Cardiac muscle cell (in vitro differentiated cells and primary cell): ENCODE data around the gene CASP8. TPM values are rescaled to one million over a fixed set of nuclear protein-coding genes. Genes with fewer than 3 reads are reported as not detected.
"Not testable (repeated sequence)": the region's sequence is repeated elsewhere in the genome, so short reads cannot be mapped to it uniquely, and the experiment has no call there.

ENCODE experiments used
- DNase-seq, 2 donors: peaks; one replicate each; pipeline versions ENCODE4 v3.0.0 to v3.0.0-alpha.2; 2010 to 2017; ENCODE audit warnings: low read depth in 1 of 2, low spot score in 1 of 2
- H3K27ac ChIP-seq: fragments of 200-600 bp; sonication (generic); 2 replicates; pipeline ENCODE4 v1.5.1; 2016
- H3K27me3 ChIP-seq: fragments of 200-600 bp; sonication (generic); 2 replicates; pipeline ENCODE4 v1.6.0; 2016; ENCODE audit warnings: control low read depth
- H3K36me3 ChIP-seq: fragments of 200-600 bp; sonication (generic); 2 replicates; pipeline ENCODE4 v1.5.1; 2016; ENCODE audit warnings: control low read depth
- H3K4me1 ChIP-seq: fragments of 200-600 bp; sonication (generic); 2 replicates; pipeline ENCODE4 v1.8.1; 2017; ENCODE audit warnings: low read depth, mild to moderate bottlenecking, mixed run types
- H3K4me3 ChIP-seq: fragments of 200-600 bp; sonication (generic); 2 replicates; pipeline ENCODE4 v1.5.1; 2016; ENCODE audit warnings: mild to moderate bottlenecking
- H3K9me3 ChIP-seq: fragments of 200-600 bp; sonication (generic); 2 replicates; pipeline ENCODE4 v1.5.1; 2017; ENCODE audit warnings: low read depth, mild to moderate bottlenecking, control low read depth
- CTCF ChIP-seq: IDR thresholded peaks from 2 replicates; pipeline ENCODE4 v1.5.1; 2012; ENCODE audit warnings: low read depth, mild to moderate bottlenecking, low read length
- polyA plus RNA-seq: library from polyadenylated mRNA; unstranded; fragments of >200 nt; fragmentation: Nextera tagmentation; extraction: Ambion mirVana; gene quantifications from 2 replicates; pipeline ENCODE4 v1.2.1, GENCODE V29; 2016
- total RNA-seq: library from RNA; depleted of rRNA; stranded (reverse); fragments of >200 nt; gene quantifications from 2 replicates; pipeline ENCODE4 v1.2.3, GENCODE V29; 2016

Gene CASP8
- total and polyA plus RNA-seq, 2 experiments from 2014 or later: 0.13 to 0.18 TPM

- Histone ChIP-seq H3K4me1 (no peaks in the 10 kb centered on the region), H3K27me3 (no peaks in the 10 kb centered on the region), H3K27ac (no peak overlapping the region), H3K9me3 (no peaks in the 10 kb centered on the region), H3K4me3 (no peak overlapping the region), H3K36me3 (no peaks in the 10 kb centered on the region)
- DNase-seq: no peak
- no peak for TF ChIP-seq CTCF
These were observed 22.7 kb upstream of the CASP8 start for GRCh38 chr2:201237486-201238123.

- not testable (repeated sequence) for H3K36me3 ChIP-seq, H3K9me3 ChIP-seq, H3K4me1 ChIP-seq, H3K27me3 ChIP-seq, H3K4me3 ChIP-seq, H3K27ac ChIP-seq
- peak in 1 of 2 donors; percentile 53 for DNase-seq
These were observed 21.0 kb upstream of the CASP8 start for GRCh38 chr2:201239167-201239935.

GRCh38 chr2:201242571-201243277 lies 17.6 kb upstream of the CASP8 start:
- DNase-seq: no peak
- Histone ChIP-seq H3K27ac (no peak overlapping the region), H3K9me3 (no peaks in the 10 kb centered on the region), H3K36me3 (no peaks in the 10 kb centered on the region), H3K4me3 (no peak overlapping the region), H3K4me1 (no peaks in the 10 kb centered on the region), H3K27me3 (no peaks in the 10 kb centered on the region)
- TF ChIP-seq CTCF: no peak

- Histone ChIP-seq H3K9me3 (no peaks in the 10 kb centered on the region), H3K36me3 (no peaks in the 10 kb centered on the region), H3K4me3 (no peak overlapping the region), H3K27me3 (no peaks in the 10 kb centered on the region), H3K4me1 (no peaks in the 10 kb centered on the region), H3K27ac (no peak overlapping the region)
- DNase-seq: no peak
- TF ChIP-seq CTCF: no peak
These were observed 15.5 kb upstream of the CASP8 start for GRCh38 chr2:201244829-201245228.

GRCh38 chr2:201246280-201246679 lies 14.1 kb upstream of the CASP8 start:
- H3K4me1 ChIP-seq: no peaks in the 10 kb centered on the region
- no peak for DNase-seq
- TF ChIP-seq CTCF: no peak
- no peaks in the 10 kb centered on the region for H3K27me3 ChIP-seq
- no peak overlapping the region for H3K4me3 ChIP-seq
- no peak overlapping the region for H3K27ac ChIP-seq
- no peaks in the 10 kb centered on the region for H3K9me3 ChIP-seq
- H3K36me3 ChIP-seq: no peaks in the 10 kb centered on the region
